HCT116 (cell line): ENCODE measurements around the gene LRRC4B.

ENCODE experiments used
- EZH2 ChIP-seq: fragments of 200-600 bp; sonication (generic); IDR thresholded peaks from 2 replicates; pipeline ENCODE4 v1.6.1; 2017; ENCODE audit warnings: antibody characterized with exemption, mixed run types
- POLR2A ChIP-seq: IDR thresholded peaks from 2 replicates; pipeline ENCODE4 v1.7.0; 2011; ENCODE audit warnings: borderline replicate concordance; ENCODE audit not compliant: insufficient read depth, insufficient read length; ENCODE audit errors: extremely low read depth
- YY1 ChIP-seq: IDR thresholded peaks from 2 replicates; pipeline ENCODE4 v1.6.1; 2011; ENCODE audit warnings: low read length, low read depth, moderate library complexity, mild to moderate bottlenecking; ENCODE audit not compliant: insufficient replicate concordance; ENCODE audit errors: extremely low read depth
- TF ChIP-seq, protein P1 (sequence below), 3 experiments: fragments of 200-600 bp in 1 of 3; sonication (generic) in 1 of 3; IDR thresholded peaks in 2 of 3; conservative IDR thresholded peaks in 1 of 3; 2 replicates each; pipeline ENCODE4 v1.5.1; 2012 to 2017; ENCODE audit warnings: low read depth in 2 of 3, low read length in 2 of 3, antibody characterized with exemption in 1 of 3, borderline replicate concordance in 1 of 3, control low read depth in 1 of 3, mild to moderate bottlenecking in 1 of 3, mixed read lengths in 1 of 3, mixed run types in 1 of 3, moderate library complexity in 1 of 3; ENCODE audit not compliant: insufficient read depth in 1 of 3

DNA sequence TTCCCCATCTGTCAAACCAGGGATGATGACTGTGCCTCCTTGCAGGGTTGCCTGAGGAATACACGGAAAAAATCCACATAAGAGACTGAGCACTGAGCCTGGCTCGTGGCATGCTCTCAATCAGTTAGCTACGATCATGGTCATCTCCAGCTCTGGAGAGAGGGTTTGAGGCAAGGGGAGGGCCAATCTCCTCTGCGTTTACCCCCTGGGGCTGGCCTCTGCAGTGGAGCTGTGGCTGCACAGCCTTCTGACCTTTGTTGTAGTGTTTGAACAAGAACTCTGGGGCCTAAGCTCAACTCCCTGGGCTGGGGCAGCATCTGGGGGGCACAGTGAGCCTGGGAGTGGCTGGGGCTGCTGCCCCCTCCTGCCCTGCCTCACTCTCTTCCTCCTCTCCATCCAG lies 5.9 kb downstream of the LRRC4B start:
- TF ChIP-seq POLR2A (no peak), EZH2 (no peak), YY1 (no peak)
- TF ChIP-seq, protein P1, sequence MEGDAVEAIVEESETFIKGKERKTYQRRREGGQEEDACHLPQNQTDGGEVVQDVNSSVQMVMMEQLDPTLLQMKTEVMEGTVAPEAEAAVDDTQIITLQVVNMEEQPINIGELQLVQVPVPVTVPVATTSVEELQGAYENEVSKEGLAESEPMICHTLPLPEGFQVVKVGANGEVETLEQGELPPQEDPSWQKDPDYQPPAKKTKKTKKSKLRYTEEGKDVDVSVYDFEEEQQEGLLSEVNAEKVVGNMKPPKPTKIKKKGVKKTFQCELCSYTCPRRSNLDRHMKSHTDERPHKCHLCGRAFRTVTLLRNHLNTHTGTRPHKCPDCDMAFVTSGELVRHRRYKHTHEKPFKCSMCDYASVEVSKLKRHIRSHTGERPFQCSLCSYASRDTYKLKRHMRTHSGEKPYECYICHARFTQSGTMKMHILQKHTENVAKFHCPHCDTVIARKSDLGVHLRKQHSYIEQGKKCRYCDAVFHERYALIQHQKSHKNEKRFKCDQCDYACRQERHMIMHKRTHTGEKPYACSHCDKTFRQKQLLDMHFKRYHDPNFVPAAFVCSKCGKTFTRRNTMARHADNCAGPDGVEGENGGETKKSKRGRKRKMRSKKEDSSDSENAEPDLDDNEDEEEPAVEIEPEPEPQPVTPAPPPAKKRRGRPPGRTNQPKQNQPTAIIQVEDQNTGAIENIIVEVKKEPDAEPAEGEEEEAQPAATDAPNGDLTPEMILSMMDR (IDR thresholded peaks at IDR 0.05 in 2 of 3, conservative IDR thresholded peaks at IDR 0.05 in 1 of 3; ENCODE audit: borderline replicate concordance in 1 of 3, insufficient read depth in 1 of 3, low read depth in 2 of 3, low read length in 2 of 3): no peak
